K562 (cell line): ENCODE measurements around the gene TTC4. TPM values are rescaled to one million over a fixed set of nuclear protein-coding genes. Genes with fewer than 3 reads are reported as not detected.
A peak's percentile ranks its signal among the peaks of the same experiment; 100 is the strongest.

ENCODE experiments used
- KAT7 ChIP-seq: sonication (generic); formaldehyde crosslinking; IDR thresholded peaks from 2 replicates; pipeline ENCODE4 v1.8.0; 2022; ENCODE audit warnings: missing genetic modification reagents, mild to moderate bottlenecking, borderline replicate concordance
- PML ChIP-seq: IDR thresholded peaks from 2 replicates; pipeline ENCODE4 v1.6.1; 2012; ENCODE audit warnings: low read length, inconsistent platforms
- PTBP1 ChIP-seq: fragments of 200-400 bp; formaldehyde crosslinking; IDR thresholded peaks from 2 replicates; pipeline ENCODE4 v1.6.1; 2017; ENCODE audit warnings: low read depth, low read length
- PYGO2 ChIP-seq: fragments of 450-650 bp; IDR thresholded peaks from 2 replicates; pipeline ENCODE4 v1.6.1; 2016; ENCODE audit warnings: mild to moderate bottlenecking, missing genetic modification characterization, moderate library complexity, missing compliant biosample characterization
- TBL1XR1 ChIP-seq, 2 experiments: IDR thresholded peaks; 2 replicates each; pipeline ENCODE4 v1.6.1; 2012; ENCODE audit warnings: improper control_type of control experiment in 2 of 2, low read length in 2 of 2, mild to moderate bottlenecking in 1 of 2
- polyA plus RNA-seq, 8 experiments: library from polyadenylated mRNA; depleted of rRNA in 4 of 8; stranded (reverse) in 5 of 8; unstranded in 3 of 8; fragments of >200 nt; fragmentation: Nextera tagmentation in 2 of 8; fragmentation: Illumina TruSeq in 1 of 8; extraction: Ambion mirVana in 2 of 8; extraction: Trizol in 1 of 8; gene quantifications; 2 replicates each; pipeline versions ENCODE4 v1.2.1 to v1.2.3, GENCODE V29; 2011 to 2014; ENCODE audit warnings: inconsistent platforms in 1 of 8, missing spikeins in 1 of 8
- total RNA-seq, 7 experiments: library from RNA; depleted of rRNA in 6 of 7; stranded (reverse); fragments of >200 nt in 6 of 7; fragmentation: Illumina TruSeq in 2 of 7; extraction: Trizol in 2 of 7; gene quantifications; 2 replicates each; pipeline versions ENCODE4 v1.2.1 to v1.2.3, GENCODE V29; 2011 to 2021; ENCODE audit warnings: low replicate concordance in 1 of 7
- TF ChIP-seq, protein P1 (sequence below), 2 experiments: fragments of 450-650 bp in 1 of 2; sonication (generic) in 1 of 2; formaldehyde crosslinking in 1 of 2; IDR thresholded peaks; 2 replicates each; pipeline versions ENCODE4 v1.7.1 to v1.9.0; 2016 to 2022; ENCODE audit warnings: inconsistent platforms in 1 of 2, mild to moderate bottlenecking in 1 of 2, missing genetic modification reagents in 1 of 2
- TF ChIP-seq, protein P2 (sequence below): fragments of 450-650 bp; formaldehyde crosslinking; IDR thresholded peaks from 2 replicates; pipeline ENCODE4 v1.4.0; 2022; ENCODE audit warnings: mild to moderate bottlenecking, moderate library complexity
- TF ChIP-seq, protein P3 (sequence below): fragments of 450-650 bp; IDR thresholded peaks from 2 replicates; pipeline ENCODE4 v1.6.1; 2017; ENCODE audit warnings: antibody characterized with exemption, mild to moderate bottlenecking
- TF ChIP-seq, protein P4 (sequence below), 2 experiments: IDR thresholded peaks; 2 replicates each; pipeline ENCODE4 v1.6.1; 2011; ENCODE audit warnings: borderline replicate concordance in 1 of 2, control low read depth in 1 of 2, low read depth in 1 of 2, low read length in 1 of 2, mild to moderate bottlenecking in 1 of 2, mixed read lengths in 1 of 2, moderate library complexity in 1 of 2; ENCODE audit not compliant: insufficient read depth in 1 of 2, insufficient read length in 1 of 2, poor library complexity in 1 of 2, severe bottlenecking in 1 of 2; ENCODE audit errors: extremely low read depth in 1 of 2

TTC4 gene
- total and polyA plus RNA-seq, 9 of the 15 experiments (the other 6 are each of a cell fraction or from before 2014, with no cell fraction given): 36.3 to 111 (median 54.1) TPM

DNA sequence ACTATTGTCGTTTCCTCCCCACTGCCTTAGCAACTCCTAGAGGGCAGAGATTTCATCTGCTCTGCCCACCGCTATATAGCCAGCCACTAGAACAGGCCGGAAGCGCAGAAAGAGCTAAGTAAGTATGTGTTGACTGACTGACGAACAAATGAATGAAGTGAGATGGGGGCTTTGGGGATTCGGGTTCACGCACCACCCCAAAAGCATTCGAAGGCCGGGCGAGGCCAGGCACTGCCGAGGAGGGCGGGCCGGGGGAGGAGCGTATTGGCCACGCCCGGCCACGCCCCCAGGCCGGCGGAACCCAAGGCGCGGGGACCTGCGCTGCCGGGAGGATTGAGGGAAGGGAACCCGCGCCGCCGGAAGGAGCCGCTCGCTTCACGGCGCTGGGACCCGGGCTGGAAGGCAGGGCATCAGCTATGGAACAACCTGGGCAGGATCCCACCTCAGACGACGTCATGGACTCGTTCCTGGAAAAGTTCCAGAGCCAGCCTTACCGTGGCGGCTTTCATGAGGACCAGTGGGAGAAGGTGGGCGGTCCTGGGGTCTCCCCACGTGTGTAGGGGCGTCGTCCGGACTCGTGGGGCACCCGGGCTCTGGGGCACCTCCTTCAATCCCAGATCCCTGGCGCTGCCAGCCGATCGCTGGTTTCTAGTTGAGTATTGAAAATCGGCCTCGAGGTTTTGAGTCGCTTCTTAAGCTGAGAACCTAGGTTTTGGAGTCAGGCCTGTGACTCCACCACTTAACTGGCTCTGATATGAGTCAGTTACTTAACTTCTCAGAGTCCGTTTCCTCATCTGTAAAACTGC lies at the start of gene TTC4 (continued):
- TF ChIP-seq PYGO2: no peak
- peak; percentile 26 to 61; a peak in 2 of 4 replicates for TF ChIP-seq TBL1XR1 (IDR thresholded peaks at IDR 0.05; ENCODE audit: low read length in 2 of 2)
- TF ChIP-seq KAT7 (CRISPR knock-in tag): peak; percentile 91
- TF ChIP-seq, protein P1, sequence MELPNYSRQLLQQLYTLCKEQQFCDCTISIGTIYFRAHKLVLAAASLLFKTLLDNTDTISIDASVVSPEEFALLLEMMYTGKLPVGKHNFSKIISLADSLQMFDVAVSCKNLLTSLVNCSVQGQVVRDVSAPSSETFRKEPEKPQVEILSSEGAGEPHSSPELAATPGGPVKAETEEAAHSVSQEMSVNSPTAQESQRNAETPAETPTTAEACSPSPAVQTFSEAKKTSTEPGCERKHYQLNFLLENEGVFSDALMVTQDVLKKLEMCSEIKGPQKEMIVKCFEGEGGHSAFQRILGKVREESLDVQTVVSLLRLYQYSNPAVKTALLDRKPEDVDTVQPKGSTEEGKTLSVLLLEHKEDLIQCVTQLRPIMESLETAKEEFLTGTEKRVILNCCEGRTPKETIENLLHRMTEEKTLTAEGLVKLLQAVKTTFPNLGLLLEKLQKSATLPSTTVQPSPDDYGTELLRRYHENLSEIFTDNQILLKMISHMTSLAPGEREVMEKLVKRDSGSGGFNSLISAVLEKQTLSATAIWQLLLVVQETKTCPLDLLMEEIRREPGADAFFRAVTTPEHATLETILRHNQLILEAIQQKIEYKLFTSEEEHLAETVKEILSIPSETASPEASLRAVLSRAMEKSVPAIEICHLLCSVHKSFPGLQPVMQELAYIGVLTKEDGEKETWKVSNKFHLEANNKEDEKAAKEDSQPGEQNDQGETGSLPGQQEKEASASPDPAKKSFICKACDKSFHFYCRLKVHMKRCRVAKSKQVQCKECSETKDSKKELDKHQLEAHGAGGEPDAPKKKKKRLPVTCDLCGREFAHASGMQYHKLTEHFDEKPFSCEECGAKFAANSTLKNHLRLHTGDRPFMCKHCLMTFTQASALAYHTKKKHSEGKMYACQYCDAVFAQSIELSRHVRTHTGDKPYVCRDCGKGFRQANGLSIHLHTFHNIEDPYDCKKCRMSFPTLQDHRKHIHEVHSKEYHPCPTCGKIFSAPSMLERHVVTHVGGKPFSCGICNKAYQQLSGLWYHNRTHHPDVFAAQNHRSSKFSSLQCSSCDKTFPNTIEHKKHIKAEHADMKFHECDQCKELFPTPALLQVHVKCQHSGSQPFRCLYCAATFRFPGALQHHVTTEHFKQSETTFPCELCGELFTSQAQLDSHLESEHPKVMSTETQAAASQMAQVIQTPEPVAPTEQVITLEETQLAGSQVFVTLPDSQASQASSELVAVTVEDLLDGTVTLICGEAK (IDR thresholded peaks at IDR 0.05): peak; percentile 99
- TF ChIP-seq, protein P1 (CRISPR knock-in tag; IDR thresholded peaks at IDR 0.05): no peak
- TF ChIP-seq, protein P2, sequence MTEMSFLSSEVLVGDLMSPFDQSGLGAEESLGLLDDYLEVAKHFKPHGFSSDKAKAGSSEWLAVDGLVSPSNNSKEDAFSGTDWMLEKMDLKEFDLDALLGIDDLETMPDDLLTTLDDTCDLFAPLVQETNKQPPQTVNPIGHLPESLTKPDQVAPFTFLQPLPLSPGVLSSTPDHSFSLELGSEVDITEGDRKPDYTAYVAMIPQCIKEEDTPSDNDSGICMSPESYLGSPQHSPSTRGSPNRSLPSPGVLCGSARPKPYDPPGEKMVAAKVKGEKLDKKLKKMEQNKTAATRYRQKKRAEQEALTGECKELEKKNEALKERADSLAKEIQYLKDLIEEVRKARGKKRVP (CRISPR knock-in tag): no peak
- 0 out of 2 replicates have a peak, but pooled peaks have one; percentile 50 for TF ChIP-seq PTBP1
- TF ChIP-seq, protein P3, sequence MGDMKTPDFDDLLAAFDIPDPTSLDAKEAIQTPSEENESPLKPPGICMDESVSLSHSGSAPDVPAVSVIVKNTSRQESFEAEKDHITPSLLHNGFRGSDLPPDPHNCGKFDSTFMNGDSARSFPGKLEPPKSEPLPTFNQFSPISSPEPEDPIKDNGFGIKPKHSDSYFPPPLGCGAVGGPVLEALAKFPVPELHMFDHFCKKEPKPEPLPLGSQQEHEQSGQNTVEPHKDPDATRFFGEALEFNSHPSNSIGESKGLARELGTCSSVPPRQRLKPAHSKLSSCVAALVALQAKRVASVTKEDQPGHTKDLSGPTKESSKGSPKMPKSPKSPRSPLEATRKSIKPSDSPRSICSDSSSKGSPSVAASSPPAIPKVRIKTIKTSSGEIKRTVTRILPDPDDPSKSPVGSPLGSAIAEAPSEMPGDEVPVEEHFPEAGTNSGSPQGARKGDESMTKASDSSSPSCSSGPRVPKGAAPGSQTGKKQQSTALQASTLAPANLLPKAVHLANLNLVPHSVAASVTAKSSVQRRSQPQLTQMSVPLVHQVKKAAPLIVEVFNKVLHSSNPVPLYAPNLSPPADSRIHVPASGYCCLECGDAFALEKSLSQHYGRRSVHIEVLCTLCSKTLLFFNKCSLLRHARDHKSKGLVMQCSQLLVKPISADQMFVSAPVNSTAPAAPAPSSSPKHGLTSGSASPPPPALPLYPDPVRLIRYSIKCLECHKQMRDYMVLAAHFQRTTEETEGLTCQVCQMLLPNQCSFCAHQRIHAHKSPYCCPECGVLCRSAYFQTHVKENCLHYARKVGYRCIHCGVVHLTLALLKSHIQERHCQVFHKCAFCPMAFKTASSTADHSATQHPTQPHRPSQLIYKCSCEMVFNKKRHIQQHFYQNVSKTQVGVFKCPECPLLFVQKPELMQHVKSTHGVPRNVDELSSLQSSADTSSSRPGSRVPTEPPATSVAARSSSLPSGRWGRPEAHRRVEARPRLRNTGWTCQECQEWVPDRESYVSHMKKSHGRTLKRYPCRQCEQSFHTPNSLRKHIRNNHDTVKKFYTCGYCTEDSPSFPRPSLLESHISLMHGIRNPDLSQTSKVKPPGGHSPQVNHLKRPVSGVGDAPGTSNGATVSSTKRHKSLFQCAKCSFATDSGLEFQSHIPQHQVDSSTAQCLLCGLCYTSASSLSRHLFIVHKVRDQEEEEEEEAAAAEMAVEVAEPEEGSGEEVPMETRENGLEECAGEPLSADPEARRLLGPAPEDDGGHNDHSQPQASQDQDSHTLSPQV: no peak
- TF ChIP-seq, protein P4, sequence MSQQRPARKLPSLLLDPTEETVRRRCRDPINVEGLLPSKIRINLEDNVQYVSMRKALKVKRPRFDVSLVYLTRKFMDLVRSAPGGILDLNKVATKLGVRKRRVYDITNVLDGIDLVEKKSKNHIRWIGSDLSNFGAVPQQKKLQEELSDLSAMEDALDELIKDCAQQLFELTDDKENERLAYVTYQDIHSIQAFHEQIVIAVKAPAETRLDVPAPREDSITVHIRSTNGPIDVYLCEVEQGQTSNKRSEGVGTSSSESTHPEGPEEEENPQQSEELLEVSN (IDR thresholded peaks at IDR 0.05; ENCODE audit: borderline replicate concordance in 1 of 2, extremely low read depth in 1 of 2, insufficient read depth in 1 of 2, insufficient read length in 1 of 2, low read depth in 1 of 2, low read length in 1 of 2, poor library complexity in 1 of 2, severe bottlenecking in 1 of 2): peak; percentile 46 to 57
- TF ChIP-seq PML: peak; percentile 88
